ENCODE measurements around the gene RNF126.
A peak's percentile ranks its signal among the peaks of the same experiment; 100 is the strongest.
"Not testable (repeated sequence)": the region's sequence is repeated elsewhere in the genome, so short reads cannot be mapped to it uniquely, and the experiment has no call there.

RNF126 gene

GRCh38 chr19:685454-685931, 22.5 kb upstream of the RNF126 start:
- DNase-seq = no peak

DNA sequence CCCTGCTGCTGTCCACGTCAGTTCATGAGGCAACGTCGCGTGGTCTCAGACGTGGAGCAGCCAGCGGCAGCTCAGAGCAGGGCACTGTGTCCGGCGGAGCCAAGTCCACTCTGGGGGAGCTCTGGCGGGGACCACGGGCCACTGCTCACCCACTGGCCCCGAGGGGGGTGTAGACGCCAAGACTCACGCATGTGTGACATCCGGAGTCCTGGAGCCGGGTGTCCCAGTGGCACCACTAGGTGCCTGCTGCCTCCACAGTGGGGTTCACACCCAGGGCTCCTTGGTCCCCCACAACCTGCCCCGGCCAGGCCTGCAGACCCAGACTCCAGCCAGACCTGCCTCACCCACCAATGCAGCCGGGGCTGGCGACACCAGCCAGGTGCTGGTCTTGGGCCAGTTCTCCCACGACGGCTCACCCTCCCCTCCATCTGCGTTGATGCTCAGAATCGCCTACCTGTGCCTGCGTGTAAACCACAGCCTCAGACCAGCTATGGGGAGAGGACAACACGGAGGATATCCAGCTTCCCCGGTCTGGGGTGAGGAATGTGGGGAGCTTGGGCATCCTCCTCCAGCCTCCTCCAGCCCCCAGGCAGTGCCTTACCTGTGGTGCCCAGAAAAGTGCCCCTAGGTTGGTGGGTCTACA, 19.8 kb upstream of the RNF126 start:
- DNase-seq = no peak

DNA sequence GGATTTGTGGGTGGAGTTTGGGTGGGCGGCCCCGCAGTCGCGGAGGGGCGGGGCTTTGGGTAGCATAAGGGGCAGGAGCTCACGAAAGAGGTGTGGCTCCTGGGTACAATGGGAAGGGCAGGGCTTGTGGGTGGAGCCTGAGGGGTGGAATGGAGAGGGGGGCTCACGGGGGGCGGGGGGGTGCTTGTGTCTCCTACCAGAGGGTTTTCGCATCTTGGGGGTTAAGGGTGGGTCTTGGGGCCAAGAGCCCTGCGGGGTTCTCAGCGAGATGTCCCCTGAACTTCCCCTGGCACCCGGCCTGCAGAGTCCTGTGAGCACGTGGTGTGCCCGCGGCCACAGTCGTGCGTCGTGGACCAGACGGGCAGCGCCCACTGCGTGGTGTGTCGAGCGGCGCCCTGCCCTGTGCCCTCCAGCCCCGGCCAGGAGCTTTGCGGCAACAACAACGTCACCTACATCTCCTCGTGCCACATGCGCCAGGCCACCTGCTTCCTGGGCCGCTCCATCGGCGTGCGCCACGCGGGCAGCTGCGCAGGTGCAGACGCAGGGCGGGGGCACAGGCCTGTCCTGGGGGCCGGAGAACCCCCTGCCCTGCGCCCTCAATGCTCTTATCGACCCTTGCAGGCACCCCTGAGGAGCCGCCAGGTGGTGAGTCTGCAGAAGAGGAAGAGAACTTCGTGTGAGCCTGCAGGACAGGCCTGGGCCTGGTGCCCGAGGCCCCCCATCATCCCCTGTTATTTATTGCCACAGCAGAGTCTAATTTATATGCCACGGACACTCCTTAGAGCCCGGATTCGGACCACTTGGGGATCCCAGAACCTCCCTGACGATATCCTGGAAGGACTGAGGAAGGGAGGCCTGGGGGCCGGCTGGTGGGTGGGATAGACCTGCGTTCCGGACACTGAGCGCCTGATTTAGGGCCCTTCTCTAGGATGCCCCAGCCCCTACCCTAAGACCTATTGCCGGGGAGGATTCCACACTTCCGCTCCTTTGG, 18.3 kb upstream of the RNF126 start:
- DNase-seq = peak; percentile 98

- peak; percentile 100 for DNase-seq
These were observed 17.4 kb upstream of the RNF126 start for GRCh38 chr19:680287-681028.

GRCh38 chr19:679418-680286, 16.6 kb upstream of the RNF126 start:
- peak; percentile 48 for DNase-seq

DNA sequence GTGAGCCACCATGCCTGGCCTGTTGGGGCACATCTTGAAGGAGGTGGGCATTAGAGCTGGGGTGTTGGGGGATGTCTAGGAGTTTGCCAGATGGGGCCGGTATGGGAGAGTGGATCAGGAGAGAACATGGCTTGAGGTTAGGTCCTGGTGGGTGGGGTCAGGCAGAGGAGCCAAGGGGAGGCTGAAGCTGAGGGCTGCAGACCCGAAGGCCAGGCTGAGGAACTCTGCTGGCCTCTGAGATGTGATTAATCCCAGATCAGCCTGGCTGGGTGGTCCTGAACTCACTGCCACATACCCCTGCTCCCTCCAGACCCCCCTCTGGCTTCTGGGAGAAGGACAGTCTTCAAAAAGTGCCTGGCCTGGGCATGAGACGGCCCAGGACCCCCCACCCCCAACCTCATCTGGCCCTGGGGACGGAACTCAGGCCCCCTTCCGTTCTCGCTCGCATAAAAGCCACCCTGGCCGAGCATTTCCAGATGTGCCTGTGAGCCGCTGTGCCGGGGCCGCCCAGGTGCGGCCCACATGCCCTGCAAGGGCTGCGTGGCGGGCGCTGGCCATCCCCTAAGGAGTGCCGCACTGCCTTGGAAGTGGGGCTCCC, 15.9 kb upstream of the RNF126 start:
- DNase-seq = no peak

- no peak for DNase-seq
These were observed 14.8 kb upstream of the RNF126 start for GRCh38 chr19:677601-678436.

GRCh38 chr19:677201-677600, 14.2 kb upstream of the RNF126 start:
- DNase-seq = no peak

GRCh38 chr19:676339-677105, 13.5 kb upstream of the RNF126 start, which contains the start of gene FSTL3:
Gene FSTL3 (plus strand): TSS chr19:676392. CDS start chr19:676424, 32 bp downstream.
- DNase-seq = no peak

GRCh38 chr19:676007-676338, 13.0 kb upstream of the RNF126 start:
- DNase-seq = no peak

- DNase-seq = no peak
These were observed 11.5 kb upstream of the RNF126 start for GRCh38 chr19:674282-675151.

GRCh38 chr19:670609-671075, 7.6 kb upstream of the RNF126 start:
- no peak for DNase-seq

- not testable (repeated sequence) for DNase-seq
These were observed 5.8 kb upstream of the RNF126 start for GRCh38 chr19:668675-669434.

DNA sequence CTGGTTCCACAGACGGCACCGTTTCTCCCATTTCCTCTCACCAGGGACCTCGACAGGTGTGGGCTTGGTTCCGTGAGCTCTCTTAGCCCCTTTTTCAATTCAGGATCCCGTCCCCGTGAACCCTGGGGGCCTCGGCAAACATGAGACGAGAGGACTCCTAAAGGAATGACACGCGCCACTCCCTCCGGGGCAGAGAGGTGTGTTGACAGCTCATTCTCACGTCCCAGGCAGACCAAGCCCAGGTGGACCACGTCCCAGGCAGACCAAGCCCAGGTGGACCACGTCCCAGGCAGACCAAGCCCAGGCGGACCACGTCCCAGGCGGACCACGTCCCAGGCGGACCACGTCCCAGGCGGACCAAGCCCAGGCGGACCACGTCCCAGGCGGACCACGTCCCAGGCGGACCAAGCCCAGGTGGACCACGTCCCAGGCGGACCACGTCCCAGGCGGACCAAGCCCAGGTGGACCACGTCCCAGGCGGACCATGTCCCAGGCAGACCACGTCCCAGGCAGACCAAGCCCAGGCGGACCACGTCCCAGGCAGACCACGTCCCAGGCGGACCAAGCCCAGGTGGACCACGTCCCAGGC, 4.1 kb upstream of the RNF126 start:
- not testable (repeated sequence) for DNase-seq

- DNase-seq = peak; percentile 87
These were observed 2.0 kb upstream of the RNF126 start for GRCh38 chr19:664913-665443.

- DNase-seq = no peak
These were observed 686 bp upstream of the RNF126 start for GRCh38 chr19:663682-664117.

All from activated CD4-positive, alpha-beta T cell treated with anti-CD3 and anti-CD28 coated beads, Interleukin-2, Interleukin-6, amounts not matched to agents 100 ng/mL and 50 ng/mL, durations not matched to agents 16 hours and 8 hours (primary cell).